GM12873 (cell line): ENCODE results near the gene OTUD4.

Experiments
- CTCF ChIP-seq: IDR thresholded peaks from 2 replicates; pipeline ENCODE4 v1.5.1; 2012; ENCODE audit warnings: low read depth, mild to moderate bottlenecking, moderate library complexity, low read length, control low read depth; ENCODE audit not compliant: insufficient read depth; ENCODE audit errors: missing control alignments

The OTUD4 gene

GRCh38 chr4:145203410-145203809, 23.0 kb upstream of the OTUD4 start:
- no peak for TF ChIP-seq CTCF

GRCh38 chr4:145200366-145200765, 20.0 kb upstream of the OTUD4 start:
- TF ChIP-seq CTCF, result no peak

GRCh38 chr4:145199051-145199716, 18.8 kb upstream of the OTUD4 start:
- no peak for TF ChIP-seq CTCF

- no peak for TF ChIP-seq CTCF
Observed at GRCh38 chr4:145196747-145197146, 16.4 kb upstream of the OTUD4 start.

- TF ChIP-seq CTCF, result no peak
Observed at GRCh38 chr4:145195167-145195952, 15.0 kb upstream of the OTUD4 start.

GRCh38 chr4:145189981-145190380, 9.6 kb upstream of the OTUD4 start:
- no peak for TF ChIP-seq CTCF

- no peak for TF ChIP-seq CTCF
Observed at GRCh38 chr4:145186729-145187128, 6.3 kb upstream of the OTUD4 start.
